ENCODE data around the gene ZAP70. TPM values are rescaled to one million over a fixed set of nuclear protein-coding genes. Genes with fewer than 3 reads are reported as not detected.

The ZAP70 gene
- total and polyA plus RNA-seq, 2 donors (not counting 3 experiments of a cell fraction or from before 2014, with no cell fraction given) = 0.14 TPM; not detected in 1

DNA sequence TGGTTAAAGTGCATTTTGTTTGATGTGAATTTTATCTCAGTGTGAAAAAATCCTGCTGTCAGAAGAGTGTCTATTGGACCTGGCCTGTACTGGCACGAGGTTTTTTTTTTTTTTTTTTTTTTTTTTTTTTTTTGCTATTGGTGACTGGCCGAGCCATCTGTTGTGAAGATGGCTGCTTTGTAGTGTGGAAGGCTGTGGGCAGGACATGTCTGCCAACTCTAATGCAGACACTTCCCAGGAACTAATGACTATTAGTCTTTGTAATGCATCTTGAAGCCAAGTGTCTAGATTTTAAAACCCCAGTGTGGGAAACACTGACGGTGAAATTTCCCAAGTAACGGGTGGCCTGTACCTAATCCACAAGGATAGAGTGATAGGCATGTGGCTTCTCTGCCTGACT lies 34.3 kb downstream of the ZAP70 start:
- Histone ChIP-seq H3K4me3 (replicated peaks in 1 of 3; ENCODE audit: insufficient read depth in 1 of 3, low read depth in 1 of 3, low read length in 3 of 3) (no peak overlapping the region), H2AFZ (ENCODE audit: low read depth, low read length) (no peak overlapping the region), H3K27ac (ENCODE audit: insufficient read depth, low read depth, low read length) (no peak overlapping the region), H4K20me1 (replicated peaks; ENCODE audit: control insufficient read depth, extremely low read depth, insufficient read depth, low read length) (no peaks in the 10 kb centered on the region), H3K79me2 (ENCODE audit: control insufficient read depth, insufficient read depth, low read length) (no peaks in the 10 kb centered on the region), H3K4me1 (ENCODE audit: control insufficient read depth, extremely low read depth, insufficient read depth, low read length) (no peaks in the 10 kb centered on the region), H3K27me3 (ENCODE audit: control insufficient read depth in 2 of 2, insufficient read depth in 2 of 2, low read length in 2 of 2) (no peaks in the 10 kb centered on the region), H3K9me1 (replicated peaks; ENCODE audit: control insufficient read depth, extremely low read depth, insufficient read depth, low read length) (no peaks in the 10 kb centered on the region), H3K9ac (replicated peaks; ENCODE audit: extremely low read depth, insufficient read depth, low read length) (no peak overlapping the region), H3K36me3 (ENCODE audit: control insufficient read depth in 2 of 2, extremely low read depth in 1 of 2, insufficient read depth in 2 of 2, low read length in 2 of 2) (no peaks in the 10 kb centered on the region), H3K4me2 (ENCODE audit: insufficient read depth, low read length) (no peak overlapping the region), H3K9me3 (replicated peaks; ENCODE audit: control insufficient read depth, insufficient read depth, low read length) (no peaks in the 10 kb centered on the region)
- dilution Hi-C loops (cut with MboI; ENCODE audit: extremely low pct_ligation_motif_present, low sequenced_read_pairs) = no loop called here
- FAIRE-seq (no peak), DNase-seq (ENCODE audit: low read depth, low spot score) (no peak)
- ChIA-PET POLR2A (no interaction called here), CTCF (interaction anchor here (1.3 kb wide), 1 partner anchor 157 kb away, joined by 4 read pairs; no protein-coding TSS in a partner anchor)
- intact Hi-C loops (cut with micrococcal nuclease) = loop anchor here (2.0 kb wide), 1 partner anchor 47 kb away; no protein-coding TSS in a partner anchor
- TF ChIP-seq GATA2 (IDR thresholded peaks at IDR 0.05; ENCODE audit: insufficient read depth, insufficient read length, low read depth, low read length) = no peak
- TF ChIP-seq, protein P1, sequence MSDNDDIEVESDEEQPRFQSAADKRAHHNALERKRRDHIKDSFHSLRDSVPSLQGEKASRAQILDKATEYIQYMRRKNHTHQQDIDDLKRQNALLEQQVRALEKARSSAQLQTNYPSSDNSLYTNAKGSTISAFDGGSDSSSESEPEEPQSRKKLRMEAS (IDR thresholded peaks at IDR 0.05; ENCODE audit: insufficient read depth, insufficient read length) = no peak
- TF ChIP-seq POLR2AphosphoS5 (IDR thresholded peaks at IDR 0.05; ENCODE audit: insufficient read depth, low read depth, low read length) = no peak
- TF ChIP-seq POLR2A (IDR thresholded peaks at IDR 0.05; ENCODE audit: low read depth, low read length) = no peak
- no peak for TF ChIP-seq MYC (IDR thresholded peaks at IDR 0.05; ENCODE audit: low read depth, low read length)
- no peak for TF ChIP-seq CTCF (IDR thresholded peaks at IDR 0.05; ENCODE audit: extremely low read depth in 1 of 2, insufficient read depth in 1 of 2, low read depth in 1 of 2, low read length in 2 of 2)
- no peak for TF ChIP-seq JUN (IDR thresholded peaks at IDR 0.05; ENCODE audit: borderline replicate concordance, insufficient read depth, insufficient read length, low read depth)
- no peak for TF ChIP-seq FOS (IDR thresholded peaks at IDR 0.05; ENCODE audit: borderline replicate concordance, insufficient read depth, low read length)
- no peak for TF ChIP-seq EZH2 (IDR thresholded peaks at IDR 0.05; ENCODE audit: borderline replicate concordance, low read depth, low read length, severe bottlenecking)
- BruUV-seq (replicated peaks) = no TSS peak
